GM18508 (cell line): ENCODE measurements around the gene FAM72A.
"Not testable (repeated sequence)": the region's sequence is repeated elsewhere in the genome, so short reads cannot be mapped to it uniquely, and the experiment has no call there.

ENCODE experiments used
- ATAC-seq: cut with Tn5 transposase; IDR thresholded peaks from one replicate; pipeline ENCODE4 v1.9.1; 2021; ENCODE audit warnings: moderate number of reproducible peaks; ENCODE audit not compliant: insufficient read depth, unreplicated experiment

Gene FAM72A

DNA sequence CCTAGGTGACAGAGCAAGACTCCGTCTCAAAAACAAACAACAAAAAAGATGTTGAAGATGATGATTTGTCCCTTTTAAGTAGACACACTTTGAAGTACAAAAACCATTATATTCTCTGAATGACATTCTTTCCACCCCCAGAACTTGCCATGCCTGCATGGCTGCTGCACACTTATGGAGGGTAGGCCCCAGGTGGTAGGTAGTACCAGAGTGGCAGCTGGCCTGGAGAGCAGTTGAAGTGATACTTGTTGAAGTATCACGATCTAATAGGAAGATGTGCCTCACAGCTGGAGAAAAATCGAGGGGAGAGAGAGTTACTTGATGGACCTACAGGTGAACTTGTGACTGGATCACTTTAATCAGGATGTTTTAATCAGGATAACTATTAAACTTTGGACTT is 15.6 kb upstream of the FAM72A start:
- ATAC-seq = not testable (repeated sequence)

DNA sequence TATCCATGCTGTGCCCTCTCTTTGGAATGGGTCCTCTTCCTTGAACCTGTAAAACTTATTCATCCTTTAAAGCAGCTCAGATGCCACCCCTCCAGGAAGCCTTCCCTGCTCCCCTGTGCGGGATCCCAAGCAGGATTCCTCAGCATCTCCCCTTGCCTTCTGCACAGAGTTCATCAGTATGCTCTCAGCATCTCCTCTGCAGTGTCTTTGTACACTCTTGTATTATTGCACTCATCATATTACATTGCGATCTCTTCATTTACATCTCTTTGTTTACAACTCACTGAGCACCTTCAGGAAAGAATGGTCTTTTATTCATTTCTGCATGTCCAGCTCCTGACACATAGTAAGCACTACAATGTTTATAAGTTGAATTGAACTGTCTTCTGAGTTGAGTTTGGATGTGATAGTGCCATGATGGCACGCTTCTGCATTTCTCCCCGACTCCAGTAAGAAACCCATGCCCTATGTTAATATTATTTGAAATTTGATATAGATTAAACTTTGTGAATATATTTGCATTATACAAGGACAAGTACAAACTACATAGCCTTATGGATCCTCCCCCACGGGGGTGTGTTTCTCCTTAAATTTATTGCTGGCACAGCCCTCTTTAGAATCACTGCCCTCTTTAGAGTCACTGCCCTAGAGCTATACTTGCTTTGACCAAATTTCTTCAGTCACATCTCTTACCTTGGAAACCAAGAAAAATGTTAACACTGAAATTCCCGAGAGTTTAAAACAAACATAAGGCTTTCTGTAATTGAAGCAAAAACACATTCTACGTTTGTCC is 13.2 kb upstream of the FAM72A start:
- ATAC-seq = not testable (repeated sequence)

DNA sequence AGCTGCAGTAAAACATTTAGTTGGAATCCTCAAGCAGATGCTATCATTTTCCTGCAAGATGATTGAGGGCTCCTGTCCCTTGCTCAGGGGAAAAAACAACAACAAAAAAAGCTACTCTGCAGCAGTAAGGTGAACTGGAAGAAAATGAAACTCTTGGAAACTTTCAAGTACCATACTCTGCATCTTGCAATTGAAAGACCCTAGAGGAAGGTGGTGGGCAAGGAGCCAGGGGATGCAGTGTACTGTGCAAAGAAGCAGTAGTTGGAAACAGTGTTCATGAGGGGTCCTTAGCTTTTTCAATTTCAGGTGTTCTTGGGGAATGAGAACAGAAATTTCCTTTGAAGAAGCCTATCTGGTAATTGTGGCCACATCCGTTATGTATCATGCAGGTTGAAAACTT is 8.2 kb upstream of the FAM72A start:
- not testable (repeated sequence) for ATAC-seq

DNA sequence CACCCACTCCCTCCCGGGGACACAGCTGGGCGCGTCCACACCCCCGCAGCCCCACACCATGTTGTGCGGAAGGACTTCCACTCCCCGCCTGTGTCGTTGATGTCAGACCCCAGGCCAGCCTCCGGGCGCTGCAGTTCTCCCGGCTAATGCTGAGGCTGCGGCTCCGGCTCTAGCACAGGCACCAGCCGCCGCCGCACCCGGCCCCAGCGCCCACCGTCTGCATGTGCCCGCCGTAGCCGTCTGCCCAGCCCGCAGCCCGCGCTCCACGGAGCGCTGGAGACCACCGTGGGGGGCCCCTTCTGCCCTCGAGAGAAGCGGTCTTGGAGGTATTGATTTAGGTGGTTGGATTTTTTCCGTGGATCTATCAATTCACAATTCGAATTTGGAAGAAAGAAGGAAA is 2.9 kb upstream of the FAM72A start:
- ATAC-seq = not testable (repeated sequence)

DNA sequence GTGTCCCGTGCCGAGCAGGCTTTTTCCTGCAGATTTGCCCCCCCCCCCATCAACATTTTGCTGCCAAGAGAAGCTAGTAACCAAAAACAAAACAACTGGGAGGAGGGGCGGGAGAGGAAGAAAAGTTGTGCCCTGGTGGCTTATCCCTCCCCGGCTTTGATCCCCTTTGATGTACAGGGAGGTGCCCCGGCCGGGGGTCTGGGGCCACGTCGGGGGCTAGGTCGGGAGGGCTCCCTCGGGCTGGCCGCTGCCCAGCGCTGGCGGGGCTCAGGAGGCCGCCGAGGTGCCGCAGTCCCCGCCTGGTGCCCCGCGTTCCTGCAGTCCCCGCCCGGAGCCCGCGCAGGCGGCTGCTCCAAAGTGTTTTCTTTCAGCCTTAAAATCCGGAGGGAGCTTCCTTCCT is 2.2 kb upstream of the FAM72A start:
- ATAC-seq = not testable (repeated sequence)

DNA sequence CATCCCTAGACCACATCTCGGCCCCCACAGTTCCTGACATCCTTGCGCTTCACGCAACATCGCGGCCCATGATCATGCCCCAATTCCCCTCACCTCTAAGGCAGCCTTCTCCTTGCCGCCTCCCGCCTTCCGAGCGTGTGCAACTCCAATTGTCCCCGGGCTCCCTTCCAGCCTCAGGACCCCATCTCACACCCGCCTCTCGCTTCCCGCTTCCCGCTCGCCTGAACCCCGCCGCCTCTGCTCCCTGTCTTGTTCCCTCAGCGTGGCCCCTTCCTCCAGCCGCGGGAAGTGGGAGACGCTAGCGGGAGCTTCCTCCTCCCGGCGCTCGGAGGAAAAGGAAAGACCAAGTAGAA is 1.5 kb upstream of the FAM72A start:
- not testable (repeated sequence) for ATAC-seq

DNA sequence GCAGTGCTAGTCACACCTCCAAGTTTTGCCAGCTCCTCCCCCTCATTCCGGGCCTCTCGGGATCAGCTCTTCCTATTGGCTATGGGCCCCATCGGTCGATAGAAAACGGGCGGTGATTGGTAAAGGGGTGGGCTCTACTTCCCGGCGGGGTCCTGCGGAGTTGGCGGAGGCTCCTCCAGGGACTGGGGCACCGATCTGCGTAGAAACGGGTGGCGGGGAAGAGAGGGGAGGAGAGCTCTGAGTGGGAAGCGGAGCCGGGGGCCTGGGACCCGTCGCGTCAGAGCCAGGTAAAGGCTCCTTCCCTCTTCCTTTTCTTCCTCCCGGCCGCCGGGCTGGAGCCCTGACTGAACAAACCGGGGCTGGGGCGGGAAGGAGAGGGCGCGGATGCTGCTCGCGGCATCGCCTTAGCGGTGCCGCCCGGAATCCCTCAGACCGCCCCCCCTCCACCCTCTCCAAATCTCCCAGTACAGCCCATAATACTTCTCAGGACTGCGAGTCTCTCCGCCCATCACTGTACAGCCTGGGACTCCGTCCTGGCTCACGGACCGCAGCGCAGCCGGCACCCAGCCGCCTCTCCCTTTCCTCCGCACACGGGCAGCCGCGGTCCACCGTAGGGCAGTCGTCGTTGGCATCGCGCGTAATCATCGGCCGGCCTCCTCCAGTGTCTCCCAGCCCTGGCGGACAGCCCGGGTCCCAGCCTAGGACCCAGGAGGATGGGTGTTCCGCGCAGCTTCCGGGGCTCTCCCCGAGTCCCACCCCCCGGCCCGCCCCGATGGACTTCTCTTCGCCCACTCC is 922 bp upstream of the FAM72A start, which contains the start of gene SRGAP2:
Gene SRGAP2, plus strand, starts transcription at position 178 of the 795 bp plus-strand sequence. CDS start 2,430 bp downstream, outside the sequence.
- ATAC-seq = not testable (repeated sequence)

DNA sequence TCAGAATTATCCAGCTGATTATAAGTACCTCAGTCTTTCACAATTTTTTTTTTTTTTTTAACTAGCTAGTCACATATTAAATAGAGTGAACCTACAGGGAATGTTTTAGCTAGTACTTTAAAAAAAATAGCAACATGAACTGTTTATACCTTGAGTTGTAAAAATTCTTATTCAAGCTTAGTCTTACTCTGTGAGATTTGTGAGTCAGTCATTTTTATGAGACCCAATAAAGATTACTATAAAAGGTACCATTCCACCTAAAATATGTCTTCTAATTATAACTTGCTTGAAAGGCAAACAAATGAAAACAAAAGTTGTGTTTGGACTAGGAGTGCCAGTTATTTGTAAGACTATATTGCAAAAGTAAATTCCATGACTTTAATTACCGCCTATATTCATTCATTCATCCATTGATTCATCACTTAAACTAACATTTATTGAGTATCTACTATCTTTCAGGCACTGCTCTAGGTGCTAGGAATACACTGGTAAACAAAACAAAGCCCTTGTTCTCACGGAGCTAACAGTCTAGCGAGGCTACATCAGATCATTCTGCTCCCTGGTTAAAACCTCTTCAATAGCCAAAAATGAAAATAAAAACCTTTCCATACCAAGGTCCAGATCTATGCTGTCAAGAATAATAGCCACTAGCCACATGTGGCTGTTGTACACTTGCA is 5.8 kb downstream of the FAM72A start:
- not testable (repeated sequence) for ATAC-seq

DNA sequence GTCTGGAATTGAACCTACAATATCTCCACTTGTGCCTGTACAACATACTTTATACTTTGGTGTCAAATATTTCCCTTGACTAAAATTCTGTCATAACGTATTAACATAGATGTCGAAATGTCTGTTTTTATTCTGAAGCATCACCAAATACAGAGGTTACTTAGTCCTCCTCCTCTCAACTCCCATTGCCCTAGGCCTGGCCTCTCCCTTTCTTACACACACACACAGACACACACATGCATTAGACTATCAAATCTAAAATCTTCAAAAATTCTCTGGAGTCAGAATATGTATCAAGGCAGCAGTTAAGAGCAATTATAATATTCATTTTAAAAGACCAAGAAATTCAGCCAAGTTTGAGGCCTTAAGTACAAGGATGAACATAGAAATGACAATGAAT is 7.5 kb downstream of the FAM72A start:
- ATAC-seq = not testable (repeated sequence)

DNA sequence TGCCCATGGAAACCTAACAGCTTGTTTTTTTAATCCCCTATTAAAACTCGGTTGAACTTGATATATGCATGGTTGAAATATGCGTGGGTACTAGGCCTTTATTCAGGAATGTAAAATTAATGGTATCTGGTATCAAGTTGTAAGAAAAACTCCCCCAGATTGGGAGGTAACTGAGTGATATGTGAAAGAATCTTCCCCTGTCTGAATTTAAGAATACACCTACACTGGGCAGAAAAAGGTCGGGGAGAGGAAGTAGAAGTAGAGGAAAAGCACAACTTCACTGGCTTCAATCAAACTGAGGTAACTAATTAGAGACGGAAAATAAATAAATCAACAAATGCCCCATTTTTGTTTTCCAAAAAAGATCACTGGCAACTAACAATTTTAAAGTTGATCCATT is 15.8 kb downstream of the FAM72A start:
- not testable (repeated sequence) for ATAC-seq

DNA sequence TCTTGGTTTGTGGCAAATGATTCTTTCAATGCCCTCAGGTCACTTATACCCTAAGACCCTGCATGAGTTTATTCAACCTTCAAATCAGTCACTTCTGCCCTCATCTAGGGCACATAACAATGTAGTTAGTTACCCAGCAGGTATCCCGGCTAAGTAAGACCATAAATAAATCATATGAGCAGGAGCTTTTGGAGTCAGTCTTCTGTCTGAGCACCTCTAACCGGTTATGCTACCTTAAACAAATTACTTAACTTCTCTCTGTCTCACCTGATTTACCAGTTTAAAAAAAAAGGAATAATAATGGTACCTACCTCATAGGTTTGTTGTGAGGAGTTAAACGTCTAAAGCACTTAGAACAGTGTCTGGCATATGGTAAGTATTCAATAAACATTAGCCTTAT is 16.9 kb downstream of the FAM72A start:
- ATAC-seq = not testable (repeated sequence)

DNA sequence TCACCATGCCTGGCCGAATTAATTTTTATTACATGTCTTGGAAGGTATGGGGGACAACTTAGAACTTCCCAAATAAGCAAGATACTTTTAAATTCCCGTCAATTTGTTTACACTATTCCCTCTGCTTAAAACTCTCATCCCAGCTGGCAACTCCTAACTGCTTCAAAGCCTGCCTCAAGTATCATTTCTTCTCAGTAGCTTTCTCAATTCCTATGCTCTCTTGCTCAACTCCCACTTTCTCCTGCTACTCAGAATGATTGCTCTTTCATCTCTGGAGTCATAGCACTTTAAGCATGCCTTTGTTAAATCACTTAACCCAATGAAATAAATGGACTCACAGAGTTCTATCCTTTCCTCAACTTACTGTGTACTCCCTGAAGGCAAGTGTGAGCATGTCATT is 18.9 kb downstream of the FAM72A start:
- ATAC-seq = not testable (repeated sequence)

DNA sequence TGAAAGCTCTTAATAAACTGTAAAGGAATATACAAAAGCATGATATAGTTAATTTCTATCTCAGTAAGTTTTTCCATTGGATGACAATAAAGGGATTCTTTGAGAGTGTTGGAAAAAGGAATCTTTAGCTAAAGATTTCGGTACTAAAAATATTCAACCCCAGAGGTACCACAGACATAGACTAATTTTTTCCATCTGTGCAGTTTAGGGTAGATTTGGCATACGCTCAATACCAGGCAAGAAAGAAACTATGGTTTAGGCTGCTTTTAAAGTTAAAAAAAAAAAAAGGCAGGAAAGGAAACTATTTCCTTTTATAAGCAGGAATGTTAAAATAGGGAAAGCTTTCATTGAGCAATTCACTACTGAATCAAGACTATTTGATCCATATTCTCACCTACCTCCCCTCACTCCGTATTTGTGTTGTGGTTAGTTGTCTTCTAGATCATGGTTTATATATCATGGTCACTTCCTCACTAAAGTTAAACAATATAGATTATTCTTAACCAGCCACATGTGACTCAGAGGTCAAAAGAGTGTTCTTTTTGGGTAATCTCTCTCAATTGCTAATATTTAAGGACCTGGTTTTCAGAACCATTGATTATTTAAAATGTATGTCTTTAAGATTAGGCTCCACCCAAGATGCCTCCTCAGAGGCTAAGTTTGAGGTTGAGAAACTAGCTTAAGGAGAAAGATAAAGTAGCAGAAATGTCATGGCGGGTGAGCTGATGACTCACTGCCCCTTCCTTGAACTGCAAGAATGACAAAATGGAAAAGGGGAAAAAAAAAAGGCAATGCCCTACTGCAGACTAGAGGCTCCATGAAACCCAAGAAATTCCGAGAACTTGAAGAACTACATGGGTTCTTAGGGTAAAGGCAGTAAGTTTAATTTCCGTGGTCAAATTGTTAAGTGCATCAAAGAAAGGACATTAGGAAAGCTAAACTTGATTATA is 20.0 kb downstream of the FAM72A start:
- ATAC-seq = not testable (repeated sequence)

DNA sequence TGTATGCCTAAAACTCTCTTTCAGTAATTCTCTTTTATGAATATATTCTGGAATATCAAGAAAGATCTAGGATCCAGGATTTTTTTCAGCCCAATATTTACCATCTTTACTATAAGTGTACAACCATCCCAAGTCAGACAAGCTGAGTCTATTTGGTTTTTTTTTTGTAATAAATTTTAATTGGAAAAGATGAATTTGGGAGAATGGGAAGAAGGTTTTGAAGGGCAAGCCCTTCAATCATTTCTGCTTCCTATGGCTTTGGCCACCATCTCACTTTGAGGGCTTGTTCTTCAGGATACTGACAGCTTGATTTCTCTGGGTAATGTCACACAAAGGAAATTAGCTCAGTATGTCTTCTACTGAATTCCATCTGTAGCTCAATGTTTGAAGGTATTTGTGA is 23.0 kb downstream of the FAM72A start:
- not testable (repeated sequence) for ATAC-seq

DNA sequence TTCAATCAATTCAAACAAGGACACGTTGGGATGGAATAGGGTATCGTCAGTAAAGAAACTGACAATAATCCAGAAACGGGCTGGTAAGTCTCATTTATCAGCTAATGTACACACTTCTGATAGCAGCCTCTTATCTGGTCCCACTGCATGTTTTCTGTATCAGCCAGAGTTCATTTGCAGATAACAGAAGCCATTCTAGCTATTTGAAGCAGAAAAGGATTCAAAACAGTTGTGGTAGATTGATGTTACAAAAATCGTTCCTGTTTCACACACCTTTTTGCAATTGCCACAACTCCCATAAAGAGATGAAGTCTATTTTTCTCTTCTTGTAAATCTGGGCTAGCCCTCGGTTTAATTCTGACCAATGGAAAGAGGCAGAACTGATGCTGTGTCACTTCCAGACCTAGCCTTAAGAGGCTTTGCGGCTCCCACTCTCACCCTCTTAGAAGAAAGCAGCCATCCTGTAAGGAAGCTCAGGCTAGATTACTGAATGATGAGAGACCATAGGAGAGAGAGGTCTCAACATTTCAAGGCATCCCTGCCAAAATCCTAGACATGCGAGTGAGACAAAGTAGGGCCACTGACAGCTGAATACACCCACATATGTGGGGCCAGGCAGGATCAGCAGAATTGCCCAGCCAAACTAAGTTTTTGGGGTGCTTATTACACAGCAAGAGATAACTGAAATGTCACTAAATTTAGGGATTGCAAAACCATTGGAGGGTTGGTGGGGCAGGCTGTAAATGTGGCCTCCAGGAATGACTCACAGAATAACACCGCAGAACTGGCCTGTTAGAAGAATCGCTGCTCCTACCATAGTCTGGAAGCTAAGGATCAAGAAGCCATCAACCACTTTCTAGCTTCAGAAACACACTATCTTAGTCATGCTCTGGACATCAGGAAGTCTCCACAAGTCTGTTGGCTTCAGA is 24.3 kb downstream of the FAM72A start:
- not testable (repeated sequence) for ATAC-seq

DNA sequence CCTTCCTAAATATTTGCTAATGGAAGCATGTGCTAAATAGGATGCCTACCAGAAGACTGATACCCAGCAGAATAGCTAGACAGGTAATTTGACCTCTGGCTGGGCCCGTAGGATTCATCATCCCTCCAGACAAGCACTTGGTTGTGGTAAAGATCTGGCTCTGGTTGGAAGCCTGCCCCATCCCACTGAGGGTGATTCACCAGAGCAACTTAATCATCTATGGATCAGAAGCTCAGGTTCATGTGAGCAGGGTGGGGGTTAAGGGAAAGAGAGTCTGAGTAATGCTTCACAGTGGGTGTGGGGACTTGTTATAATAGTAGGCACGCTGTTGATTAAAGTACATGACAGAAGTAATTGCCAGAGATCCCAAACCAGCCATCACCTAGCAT is 26.5 kb downstream of the FAM72A start:
- not testable (repeated sequence) for ATAC-seq

DNA sequence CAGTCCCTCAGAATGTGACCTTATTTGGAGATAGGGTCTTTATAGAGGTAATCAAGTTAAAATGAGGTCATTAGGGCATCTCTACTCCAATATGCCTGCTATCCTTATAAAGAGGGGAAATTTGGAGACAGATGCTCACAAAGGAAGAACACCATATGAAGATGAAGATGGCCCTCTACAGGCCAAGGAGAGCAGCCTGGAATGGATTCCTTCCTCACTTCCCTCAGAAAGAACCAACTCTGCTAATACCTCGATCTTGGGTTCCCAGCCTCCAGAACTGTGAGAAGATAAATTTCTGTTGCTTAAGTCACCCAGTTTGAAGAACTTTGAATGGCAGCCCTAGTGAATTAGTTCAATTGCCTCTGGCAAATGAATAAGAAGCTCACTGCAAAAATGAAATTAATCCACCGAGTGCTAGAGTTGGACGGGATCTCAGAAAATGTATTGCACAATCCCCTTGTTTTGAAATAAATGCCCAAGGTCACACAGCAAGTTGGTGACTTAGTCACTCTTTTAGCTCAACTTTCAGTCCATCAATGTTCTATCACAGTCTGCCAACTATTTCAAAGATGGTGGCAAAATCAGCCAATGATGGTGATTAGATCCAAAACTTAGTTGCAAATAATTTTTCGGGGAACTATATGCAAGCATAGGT is 27.1 kb downstream of the FAM72A start:
- not testable (repeated sequence) for ATAC-seq

DNA sequence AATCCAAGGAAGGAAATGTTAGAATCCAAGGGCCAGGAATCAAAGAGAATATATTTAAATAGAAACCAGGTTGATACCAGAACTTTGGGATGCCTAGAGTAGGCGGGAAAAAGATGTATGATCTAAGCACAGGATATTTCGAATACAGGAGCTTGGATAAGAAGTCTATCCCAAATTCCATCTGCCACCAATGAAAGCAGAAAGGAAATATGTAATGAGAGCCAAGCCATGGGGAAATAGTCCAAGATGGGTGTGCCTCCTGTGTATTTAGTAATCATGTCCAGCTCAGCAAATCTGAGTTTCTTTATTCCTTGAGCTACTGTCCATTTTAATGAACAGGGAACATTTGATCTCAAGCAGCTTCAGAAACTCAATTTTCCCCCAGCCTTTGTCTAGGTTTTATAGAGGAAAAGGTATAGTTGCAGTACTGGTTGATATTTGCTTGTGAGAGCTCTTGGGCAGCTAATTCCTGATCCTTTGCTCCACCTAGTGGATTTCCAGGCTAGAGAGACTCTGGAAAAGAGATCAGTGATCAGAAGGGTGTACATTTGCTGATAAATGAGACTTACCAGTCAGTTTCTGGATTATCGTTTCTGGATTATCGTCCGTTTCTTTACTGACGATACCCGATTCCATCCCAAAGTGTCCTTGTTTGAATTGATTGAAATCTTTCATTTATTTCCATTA is 28.3 kb downstream of the FAM72A start:
- not testable (repeated sequence) for ATAC-seq
